Hematopoietic multipotent progenitor cell treated with erythropoietin and hydrocortisone succinate and interleukin-3 and kit ligand, for 15 days (in vitro differentiated cells): ENCODE data around the gene BAIAP2L1.
A peak's percentile ranks its signal among the peaks of the same experiment; 100 is the strongest.
"Not testable (repeated sequence)": the region's sequence is repeated elsewhere in the genome, so short reads cannot be mapped to it uniquely, and the experiment has no call there.

ENCODE experiments used
- DNase-seq: peaks from one replicate; pipeline ENCODE4 v3.0.0-alpha.2; 2015; ENCODE audit warnings: low spot score

Gene BAIAP2L1

DNA sequence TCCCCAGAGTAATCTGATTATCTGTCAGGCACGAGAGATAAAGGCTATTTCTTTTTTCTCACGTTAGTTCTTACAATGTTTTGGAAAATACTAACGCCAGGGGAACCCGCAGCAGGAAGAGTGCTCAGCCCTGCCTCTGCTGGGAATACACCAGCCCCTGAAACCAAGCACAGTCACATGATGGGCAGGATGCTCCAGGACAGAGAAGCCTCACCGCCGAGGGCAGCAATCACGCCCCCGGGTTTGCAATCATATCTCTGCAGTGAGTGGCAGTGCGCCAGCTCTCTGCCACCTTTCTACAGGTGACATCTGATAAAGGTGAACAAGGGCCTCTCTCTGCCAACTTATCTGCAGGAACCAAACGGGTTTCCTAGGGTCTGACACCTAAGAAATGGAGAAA is 79.6 kb downstream of the BAIAP2L1 start:
- DNase-seq = no peak

- DNase-seq = no peak
Observed at GRCh38 chr7:98319176-98319575, 81.7 kb downstream of the BAIAP2L1 start.

DNA sequence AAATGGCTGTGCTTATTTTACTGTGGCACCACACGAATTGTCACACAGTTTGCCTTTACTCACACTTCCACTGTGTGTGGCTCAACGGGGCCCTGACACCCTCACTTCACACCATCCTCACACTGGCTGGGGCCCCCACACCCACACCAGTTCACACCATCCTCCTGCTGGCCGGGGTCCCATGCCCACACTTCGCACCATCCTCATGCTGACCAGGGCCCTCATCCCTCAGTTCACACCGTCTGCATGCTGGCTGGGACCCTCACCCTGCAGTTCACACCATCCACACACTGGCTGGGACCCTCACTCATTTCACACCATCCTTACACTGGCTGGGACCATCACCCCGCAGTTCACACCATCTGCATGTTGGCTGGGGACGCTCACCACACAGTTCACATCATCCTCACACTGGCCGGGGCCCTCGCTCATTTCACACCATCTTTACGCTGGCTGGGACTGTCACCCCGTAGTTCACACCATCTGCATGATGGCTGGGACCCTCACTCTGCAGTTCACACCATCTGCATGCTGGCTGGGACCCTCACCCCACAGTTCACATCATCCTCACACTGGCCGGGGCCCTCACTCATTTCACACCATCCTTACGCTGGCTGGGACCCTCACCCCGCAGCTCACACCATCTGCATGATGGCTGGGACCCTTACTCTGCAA is 83.4 kb downstream of the BAIAP2L1 start:
- DNase-seq = no peak

GRCh38 chr7:98315994-98316527 is 84.8 kb downstream of the BAIAP2L1 start:
- not testable (repeated sequence) for DNase-seq

GRCh38 chr7:98315318-98315993 is 85.4 kb downstream of the BAIAP2L1 start:
- no peak for DNase-seq

DNA sequence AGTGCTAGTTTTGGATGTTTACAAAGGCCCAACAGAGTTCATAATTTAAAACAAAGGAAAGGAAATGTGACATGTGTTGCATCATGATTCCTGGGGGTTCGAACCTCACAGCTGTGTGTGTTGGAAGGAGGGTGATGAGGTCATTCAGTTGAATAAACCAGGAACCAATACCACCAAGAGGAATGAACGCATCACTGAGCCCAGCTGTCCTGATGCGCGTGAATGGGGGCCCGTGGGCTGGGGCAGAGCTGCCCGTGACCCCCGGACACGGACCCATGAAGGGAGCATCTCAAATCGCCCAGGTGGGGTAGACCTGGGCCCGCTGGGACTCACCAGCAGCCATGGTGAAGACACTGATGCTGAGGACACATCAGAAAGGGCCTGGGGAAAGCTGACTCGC is 86.4 kb downstream of the BAIAP2L1 start:
- no peak for DNase-seq

DNA sequence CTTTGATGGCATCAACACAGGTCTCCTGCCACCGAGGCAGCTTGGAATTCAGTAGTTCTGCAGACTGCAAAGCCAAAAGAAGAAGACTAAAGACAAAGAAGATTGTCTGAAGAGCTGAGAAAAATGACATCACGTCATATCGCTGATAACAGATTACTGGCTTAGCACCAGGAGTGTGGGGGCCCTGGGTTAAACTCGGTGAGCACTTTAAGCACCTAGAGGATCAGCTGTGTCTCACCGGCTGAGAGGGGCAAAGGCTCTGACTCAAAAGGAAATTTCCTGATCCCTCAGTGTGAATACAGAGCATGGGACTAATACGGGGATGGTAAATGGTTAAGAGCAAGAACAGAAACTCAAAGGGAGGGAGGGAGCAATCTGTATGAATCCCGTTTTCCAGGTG is 88.7 kb downstream of the BAIAP2L1 start:
- no peak for DNase-seq

DNA sequence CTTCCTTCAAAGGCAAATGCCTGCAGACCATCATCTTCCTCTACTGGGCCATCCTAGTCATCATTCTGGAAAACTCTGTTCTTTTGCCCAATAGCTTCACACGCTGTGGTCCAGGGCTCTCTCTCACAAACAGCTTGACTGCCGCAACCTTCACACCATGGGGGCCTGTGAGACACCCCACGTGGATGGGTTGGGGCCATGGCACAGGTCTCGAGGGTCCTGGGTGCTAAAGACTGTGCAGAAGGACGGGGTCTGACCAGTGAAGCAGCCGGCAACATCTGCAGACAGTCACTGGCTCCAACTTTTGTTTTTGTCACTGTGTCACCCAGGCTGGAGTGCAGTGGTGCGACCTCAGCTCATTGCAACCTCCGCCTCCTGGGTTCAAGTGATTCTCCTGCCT is 91.3 kb downstream of the BAIAP2L1 start:
- no peak for DNase-seq

GRCh38 chr7:98307971-98308466 is 92.9 kb downstream of the BAIAP2L1 start:
- no peak for DNase-seq

- DNase-seq = no peak
Observed at GRCh38 chr7:98305951-98306535, 94.8 kb downstream of the BAIAP2L1 start.

GRCh38 chr7:98303906-98304305 is 97.0 kb downstream of the BAIAP2L1 start:
- DNase-seq = no peak

- DNase-seq = no peak
Observed at GRCh38 chr7:98303176-98303865, 97.6 kb downstream of the BAIAP2L1 start.

- DNase-seq = no peak
Observed at GRCh38 chr7:98301693-98302470, 99.0 kb downstream of the BAIAP2L1 start.

GRCh38 chr7:98300595-98301372 is 100.1 kb downstream of the BAIAP2L1 start:
- DNase-seq = no peak

GRCh38 chr7:98297626-98298286 is 103.1 kb downstream of the BAIAP2L1 start:
- DNase-seq = no peak

DNA sequence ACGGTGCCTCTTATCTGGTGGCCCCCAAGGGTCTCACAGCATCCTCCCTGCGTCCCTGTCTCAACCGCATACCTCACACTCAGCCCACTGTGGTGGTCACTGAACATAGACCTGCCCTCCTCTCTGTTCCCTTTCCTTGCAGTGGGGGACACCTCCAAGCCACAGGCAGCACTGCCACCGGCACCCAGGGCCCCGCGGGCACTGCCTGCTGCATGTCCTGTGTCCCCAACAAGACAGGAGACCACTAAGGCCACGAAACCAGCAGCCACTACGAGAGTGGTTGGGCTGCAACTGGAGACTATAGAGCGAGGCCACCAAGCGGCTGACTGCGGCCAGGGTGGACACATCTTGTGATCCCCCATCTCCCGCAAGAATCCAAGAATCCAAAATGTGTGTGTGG is 104.1 kb downstream of the BAIAP2L1 start:
- DNase-seq = no peak

DNA sequence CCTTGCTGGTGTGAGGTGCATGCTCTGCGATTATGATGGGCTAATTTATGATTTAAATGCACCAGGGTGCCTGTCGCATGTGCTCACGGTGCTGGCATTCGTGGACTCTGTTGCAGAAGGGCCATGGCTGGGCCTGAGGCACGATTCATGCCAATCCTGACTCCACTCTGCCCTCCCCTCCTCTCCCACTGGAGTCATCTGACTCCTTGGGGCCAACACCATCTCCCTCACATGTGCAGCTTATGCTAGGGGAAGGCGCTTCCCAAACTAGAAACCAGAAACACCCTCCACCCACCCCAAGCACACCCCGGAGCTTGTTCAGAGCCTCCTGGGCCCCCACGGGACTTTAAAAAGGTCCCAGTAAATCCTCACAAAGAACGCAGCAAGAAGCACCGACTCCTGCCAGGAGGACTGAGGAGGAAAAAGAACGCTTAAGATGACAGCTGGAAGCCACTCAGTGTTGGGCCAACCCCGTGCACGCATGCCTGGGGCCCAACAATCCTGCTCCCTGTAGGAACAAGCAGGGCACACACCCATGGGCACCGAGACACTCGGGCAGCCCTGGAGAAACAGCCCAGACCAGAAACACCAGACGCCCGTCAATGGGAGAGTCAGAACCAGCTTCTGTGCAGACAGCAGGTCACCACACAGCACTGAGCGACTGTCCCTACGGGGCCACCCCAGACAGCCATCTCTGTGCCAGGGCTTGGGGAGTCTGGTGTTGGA is 105.3 kb downstream of the BAIAP2L1 start:
- DNase-seq = no peak

DNA sequence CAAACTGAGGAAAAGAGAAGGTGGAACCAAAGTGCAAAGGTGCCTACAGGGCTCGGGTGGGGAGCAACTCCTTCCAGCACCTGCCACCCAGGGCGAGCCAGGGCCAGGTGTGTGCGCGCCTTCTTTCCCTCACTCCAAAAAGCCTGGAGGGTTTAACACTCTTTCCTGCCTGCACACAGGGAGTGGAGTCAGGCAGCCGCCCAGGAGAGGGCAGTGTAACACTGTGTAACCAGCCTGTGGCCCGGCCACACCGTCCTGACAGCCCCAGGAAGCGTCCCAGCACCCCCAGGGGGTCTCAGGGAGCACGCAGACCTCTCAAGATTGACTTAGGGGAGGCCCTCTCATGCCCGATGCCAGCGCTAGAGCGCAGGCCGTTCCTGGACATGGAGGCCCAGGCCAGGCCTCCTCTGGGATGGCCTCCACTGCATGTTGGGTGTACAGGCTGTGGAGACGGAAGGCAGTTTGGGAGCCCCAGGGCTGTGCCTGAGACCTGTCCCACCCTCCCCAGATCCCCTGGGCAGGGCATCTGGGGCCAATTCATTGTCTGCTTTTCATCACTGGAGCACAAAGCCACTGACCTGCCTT is 106.0 kb downstream of the BAIAP2L1 start:
- DNase-seq = peak; percentile 27

- no peak for DNase-seq
Observed at GRCh38 chr7:98294326-98294725, 106.6 kb downstream of the BAIAP2L1 start.
